HFFc6 (cell line): ENCODE results near the gene TUBA4A. TPM values are rescaled to one million over a fixed set of nuclear protein-coding genes. Genes with fewer than 3 reads are reported as not detected.

Experiments
- DNase-seq: peaks from one replicate; pipeline ENCODE4 v3.0.0-alpha.2; 2018
- H3K27ac Mint-ChIP-seq: 2 replicates; pipeline ENCODE4 v1.8.0; 2020; ENCODE audit warnings: mild to moderate bottlenecking, mixed read lengths
- H3K27me3 Mint-ChIP-seq: 2 replicates; pipeline ENCODE4 v1.8.0; 2021; ENCODE audit warnings: mild to moderate bottlenecking, moderate library complexity, mixed read lengths; ENCODE audit not compliant: insufficient read depth
- H3K36me3 Mint-ChIP-seq: 2 replicates; pipeline ENCODE4 v1.8.0; 2021; ENCODE audit warnings: low read depth, mixed read lengths
- H3K4me1 Mint-ChIP-seq: 2 replicates; pipeline ENCODE4 v1.8.0; 2020; ENCODE audit warnings: low read depth, mixed read lengths
- H3K4me3 Mint-ChIP-seq: 2 replicates; pipeline ENCODE4 v1.8.0; 2020; ENCODE audit warnings: mild to moderate bottlenecking, moderate library complexity, mixed read lengths
- H3K9me3 Mint-ChIP-seq: 2 replicates; pipeline ENCODE4 v1.8.0; 2020; ENCODE audit warnings: mild to moderate bottlenecking, mixed read lengths
- CTCF ChIP-seq: fragments of 200-600 bp; sonication (generic); IDR thresholded peaks from 2 replicates; pipeline ENCODE4 v1.5.0; 2021; ENCODE audit warnings: antibody characterized with exemption, mild to moderate bottlenecking
- total RNA-seq, 6 experiments: library from RNA; stranded (reverse); fragmentation: NEBNext Ultra II Directional; extraction: Animal tissue kit (Norgen Biotek cat#: 25700); gene quantifications; 2 replicates in 1 of 6; 3 replicates in 5 of 6; pipeline ENCODE4 v1.2.3, GENCODE V29; 2021

TUBA4A gene
- total RNA-seq, 6 experiments from 2014 or later = 40.4 to 66.3 (median 48.2) TPM

- H3K27ac Mint-ChIP-seq = peak overlapping the region; percentile 83
- H3K36me3 Mint-ChIP-seq = peaks cover 15% of the 10 kb centered on the region; the same call in 1 of the 2 replicates
- no peak for TF ChIP-seq CTCF
- peaks cover 54% of the 10 kb centered on the region for H3K4me1 Mint-ChIP-seq
- peaks cover 10% of the 10 kb centered on the region for H3K27me3 Mint-ChIP-seq
- no peak for DNase-seq
- H3K4me3 Mint-ChIP-seq = peak overlapping the region; percentile 91
- no peaks in the 10 kb centered on the region for H3K9me3 Mint-ChIP-seq
These were observed 1.6 kb downstream of the TUBA4A start for GRCh38 chr2:219252084-219252483.

- peak overlapping the region; percentile 47 for H3K4me3 Mint-ChIP-seq
- H3K27me3 Mint-ChIP-seq = peaks cover 9% of the 10 kb centered on the region
- H3K36me3 Mint-ChIP-seq = peaks cover 15% of the 10 kb centered on the region; the same call in 1 of the 2 replicates
- TF ChIP-seq CTCF = no peak
- H3K9me3 Mint-ChIP-seq = no peaks in the 10 kb centered on the region
- peaks cover 54% of the 10 kb centered on the region for H3K4me1 Mint-ChIP-seq
- no peak for DNase-seq
- peak overlapping the region; percentile 83 for H3K27ac Mint-ChIP-seq
These were observed 2.1 kb downstream of the TUBA4A start for GRCh38 chr2:219251656-219252055.

GRCh38 chr2:219250049-219250781 lies 3.5 kb downstream of the TUBA4A start:
- no peak for DNase-seq
- Mint-ChIP-seq H3K36me3 (peaks cover 15% of the 10 kb centered on the region; the same call in 1 of the 2 replicates), H3K9me3 (no peaks in the 10 kb centered on the region), H3K27me3 (peaks cover 6% of the 10 kb centered on the region), H3K4me3 (peak overlapping the region; percentile 44), H3K4me1 (peaks cover 58% of the 10 kb centered on the region), H3K27ac (peak overlapping the region; percentile 96)
- no peak for TF ChIP-seq CTCF

GRCh38 chr2:219249203-219249980 lies 4.3 kb downstream of the TUBA4A start:
- Mint-ChIP-seq H3K4me1 (peaks cover 56% of the 10 kb centered on the region), H3K27ac (peak overlapping the region; percentile 96), H3K36me3 (peaks cover 15% of the 10 kb centered on the region; the same call in 1 of the 2 replicates), H3K9me3 (no peaks in the 10 kb centered on the region), H3K4me3 (peak overlapping the region; percentile 44), H3K27me3 (peaks cover 3% of the 10 kb centered on the region)
- TF ChIP-seq CTCF = no peak
- DNase-seq = peak; percentile 68

- DNase-seq = no peak
- TF ChIP-seq CTCF = no peak
- Mint-ChIP-seq H3K27me3 (peaks cover 3% of the 10 kb centered on the region), H3K4me1 (peaks cover 57% of the 10 kb centered on the region), H3K27ac (peak overlapping the region; percentile 96), H3K9me3 (no peaks in the 10 kb centered on the region), H3K4me3 (peak overlapping the region; percentile 44), H3K36me3 (peaks cover 15% of the 10 kb centered on the region; the same call in 1 of the 2 replicates)
These were observed 4.9 kb downstream of the TUBA4A start for GRCh38 chr2:219248845-219249202.
